Measurements from ENCODE around the gene DNAAF1.
"Not testable (repeated sequence)": the region's sequence is repeated elsewhere in the genome, so short reads cannot be mapped to it uniquely, and the experiment has no call there.

DNA sequence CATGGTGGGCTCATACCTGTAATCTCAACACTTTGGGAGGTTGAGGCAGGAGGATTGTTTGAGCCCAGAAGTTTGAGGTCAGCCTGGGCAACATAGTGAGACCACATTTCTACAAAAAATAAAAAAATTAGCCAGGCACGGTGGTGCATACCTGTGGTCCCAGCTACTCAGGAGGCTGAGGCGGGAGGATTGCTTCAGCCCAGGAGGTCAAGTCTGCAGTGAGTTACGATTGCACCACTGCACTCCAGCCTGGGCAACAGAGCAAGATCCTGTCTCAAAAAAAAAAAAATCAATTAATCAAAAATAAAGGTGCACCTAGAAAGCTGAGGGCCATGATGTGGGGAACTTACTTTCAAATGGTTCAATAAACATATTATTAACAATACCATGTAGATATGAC is 71.0 kb downstream of the DNAAF1 start:
- TF ChIP-seq POLR2A (IDR thresholded peaks at IDR 0.05; ENCODE audit: low read depth, low read length); CEBPB (IDR thresholded peaks at IDR 0.05; ENCODE audit: low read depth, low read length); MXI1 (IDR thresholded peaks at IDR 0.05; ENCODE audit: borderline replicate concordance, low read depth, low read length); RAD21 (IDR thresholded peaks at IDR 0.05; ENCODE audit: low read length); MAFK (IDR thresholded peaks at IDR 0.05; ENCODE audit: low read depth, low read length); RFX5 (IDR thresholded peaks at IDR 0.05; ENCODE audit: low read depth, low read length); SMC3 (IDR thresholded peaks at IDR 0.05; ENCODE audit: low read depth, low read length); MAZ (IDR thresholded peaks at IDR 0.05; ENCODE audit: borderline replicate concordance, low read depth, low read length); BHLHE40 (IDR thresholded peaks at IDR 0.05; ENCODE audit: low read depth, low read length); FOS (IDR thresholded peaks at IDR 0.05; ENCODE audit: low read depth, low read length); CHD1 (IDR thresholded peaks at IDR 0.05; ENCODE audit: low read depth, low read length): not testable (repeated sequence)
- TF ChIP-seq, protein P1, sequence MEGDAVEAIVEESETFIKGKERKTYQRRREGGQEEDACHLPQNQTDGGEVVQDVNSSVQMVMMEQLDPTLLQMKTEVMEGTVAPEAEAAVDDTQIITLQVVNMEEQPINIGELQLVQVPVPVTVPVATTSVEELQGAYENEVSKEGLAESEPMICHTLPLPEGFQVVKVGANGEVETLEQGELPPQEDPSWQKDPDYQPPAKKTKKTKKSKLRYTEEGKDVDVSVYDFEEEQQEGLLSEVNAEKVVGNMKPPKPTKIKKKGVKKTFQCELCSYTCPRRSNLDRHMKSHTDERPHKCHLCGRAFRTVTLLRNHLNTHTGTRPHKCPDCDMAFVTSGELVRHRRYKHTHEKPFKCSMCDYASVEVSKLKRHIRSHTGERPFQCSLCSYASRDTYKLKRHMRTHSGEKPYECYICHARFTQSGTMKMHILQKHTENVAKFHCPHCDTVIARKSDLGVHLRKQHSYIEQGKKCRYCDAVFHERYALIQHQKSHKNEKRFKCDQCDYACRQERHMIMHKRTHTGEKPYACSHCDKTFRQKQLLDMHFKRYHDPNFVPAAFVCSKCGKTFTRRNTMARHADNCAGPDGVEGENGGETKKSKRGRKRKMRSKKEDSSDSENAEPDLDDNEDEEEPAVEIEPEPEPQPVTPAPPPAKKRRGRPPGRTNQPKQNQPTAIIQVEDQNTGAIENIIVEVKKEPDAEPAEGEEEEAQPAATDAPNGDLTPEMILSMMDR (conservative IDR thresholded peaks at IDR 0.05; ENCODE audit: low read depth, low read length), result not testable (repeated sequence)
- TF ChIP-seq, protein P2, sequence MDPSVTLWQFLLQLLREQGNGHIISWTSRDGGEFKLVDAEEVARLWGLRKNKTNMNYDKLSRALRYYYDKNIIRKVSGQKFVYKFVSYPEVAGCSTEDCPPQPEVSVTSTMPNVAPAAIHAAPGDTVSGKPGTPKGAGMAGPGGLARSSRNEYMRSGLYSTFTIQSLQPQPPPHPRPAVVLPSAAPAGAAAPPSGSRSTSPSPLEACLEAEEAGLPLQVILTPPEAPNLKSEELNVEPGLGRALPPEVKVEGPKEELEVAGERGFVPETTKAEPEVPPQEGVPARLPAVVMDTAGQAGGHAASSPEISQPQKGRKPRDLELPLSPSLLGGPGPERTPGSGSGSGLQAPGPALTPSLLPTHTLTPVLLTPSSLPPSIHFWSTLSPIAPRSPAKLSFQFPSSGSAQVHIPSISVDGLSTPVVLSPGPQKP (IDR thresholded peaks at IDR 0.05; ENCODE audit: borderline replicate concordance, low read depth, low read length), result not testable (repeated sequence)
- TF ChIP-seq, protein P3, sequence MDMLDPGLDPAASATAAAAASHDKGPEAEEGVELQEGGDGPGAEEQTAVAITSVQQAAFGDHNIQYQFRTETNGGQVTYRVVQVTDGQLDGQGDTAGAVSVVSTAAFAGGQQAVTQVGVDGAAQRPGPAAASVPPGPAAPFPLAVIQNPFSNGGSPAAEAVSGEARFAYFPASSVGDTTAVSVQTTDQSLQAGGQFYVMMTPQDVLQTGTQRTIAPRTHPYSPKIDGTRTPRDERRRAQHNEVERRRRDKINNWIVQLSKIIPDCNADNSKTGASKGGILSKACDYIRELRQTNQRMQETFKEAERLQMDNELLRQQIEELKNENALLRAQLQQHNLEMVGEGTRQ (IDR thresholded peaks at IDR 0.05; ENCODE audit: low read depth, low read length), result not testable (repeated sequence)
